ENCODE data around the gene SUDS3. TPM values are rescaled to one million over a fixed set of nuclear protein-coding genes. Genes with fewer than 3 reads are reported as not detected.

Gene SUDS3
- total RNA-seq, 1 donor from 2014 or later, result 38.2 TPM

GRCh38 chr12:118429688-118430383 is 53.5 kb downstream of the SUDS3 start:
- DNase-seq (ENCODE audit: low spot score) (no peak), ATAC-seq (no peak)
- intact Hi-C loops (cut with DNase I), result no loop called here

- intact Hi-C loops (cut with DNase I), result no loop called here
- ATAC-seq (no peak), DNase-seq (ENCODE audit: low spot score) (no peak)
These were observed 54.2 kb downstream of the SUDS3 start for GRCh38 chr12:118430516-118430915.

- no peak for ATAC-seq
- no peak for DNase-seq (ENCODE audit: low spot score)
- intact Hi-C loops (cut with DNase I), result no loop called here
These were observed 56.6 kb downstream of the SUDS3 start for GRCh38 chr12:118432812-118433545.

GRCh38 chr12:118436002-118436730 is 59.8 kb downstream of the SUDS3 start:
- intact Hi-C loops (cut with DNase I), result no loop called here
- ATAC-seq, result no peak
- DNase-seq (ENCODE audit: low spot score), result no peak

GRCh38 chr12:118436986-118437385 is 60.6 kb downstream of the SUDS3 start:
- intact Hi-C loops (cut with DNase I), result no loop called here
- ATAC-seq, result no peak

GRCh38 chr12:118439068-118439467 is 62.7 kb downstream of the SUDS3 start:
- intact Hi-C loops (cut with DNase I), result no loop called here
- DNase-seq (ENCODE audit: low spot score), result no peak

More at GRCh38 chr12:118436986-118437385, 60.6 kb downstream of the SUDS3 start:
- no peak for DNase-seq (ENCODE audit: low spot score)

GRCh38 chr12:118446247-118446646 is 69.9 kb downstream of the SUDS3 start:
- intact Hi-C loops (cut with DNase I), result no loop called here
- DNase-seq (ENCODE audit: low spot score) (no peak), ATAC-seq (no peak)

More at GRCh38 chr12:118439068-118439467, 62.7 kb downstream of the SUDS3 start:
- no peak for ATAC-seq

- DNase-seq (ENCODE audit: low spot score) (no peak), ATAC-seq (no peak)
- intact Hi-C loops (cut with DNase I), result no loop called here
These were observed 70.8 kb downstream of the SUDS3 start for GRCh38 chr12:118447181-118447580.

- intact Hi-C loops (cut with DNase I), result no loop called here
- DNase-seq (ENCODE audit: low spot score), result no peak
- ATAC-seq, result no peak
These were observed 72.0 kb downstream of the SUDS3 start for GRCh38 chr12:118448341-118448740.

- intact Hi-C loops (cut with DNase I), result no loop called here
- ATAC-seq, result no peak
- no peak for DNase-seq (ENCODE audit: low spot score)
These were observed 79.0 kb downstream of the SUDS3 start for GRCh38 chr12:118455327-118455726.

- intact Hi-C loops (cut with DNase I), result no loop called here
- DNase-seq (ENCODE audit: low spot score), result no peak
These were observed 80.4 kb downstream of the SUDS3 start for GRCh38 chr12:118456741-118457140.

GRCh38 chr12:118459110-118459509 is 82.8 kb downstream of the SUDS3 start:
- intact Hi-C loops (cut with DNase I), result no loop called here
- no peak for ATAC-seq
- no peak for DNase-seq (ENCODE audit: low spot score)

More at GRCh38 chr12:118456741-118457140, 80.4 kb downstream of the SUDS3 start:
- no peak for ATAC-seq

- intact Hi-C loops (cut with DNase I), result no loop called here
- DNase-seq (ENCODE audit: low spot score), result no peak
- ATAC-seq, result no peak
These were observed 87.3 kb downstream of the SUDS3 start for GRCh38 chr12:118463677-118464076.

- no peak for ATAC-seq
- DNase-seq (ENCODE audit: low spot score), result no peak
- intact Hi-C loops (cut with DNase I), result no loop called here
These were observed 89.4 kb downstream of the SUDS3 start for GRCh38 chr12:118465706-118466105.

Other genes with a start within 250 kb of the SUDS3 start
- gene PEBP1, start 240.4 kb upstream of the SUDS3 start, total RNA-seq, result 337 TPM
- 44.1 TPM for gene TAOK3, start 3.6 kb upstream of the SUDS3 start, total RNA-seq

Measured in sciatic nerve (tissue), 2 donors.